Lower leg skin (tissue), 4 donors: ENCODE results near the gene HIC1. TPM values are rescaled to one million over a fixed set of nuclear protein-coding genes. Genes with fewer than 3 reads are reported as not detected.

Experiments
- DNase-seq, 2 donors: peaks; one replicate each; pipeline ENCODE4 v3.0.0-alpha.2; 2019; ENCODE audit warnings: low spot score in 2 of 2
- H3K4me3 ChIP-seq: fragments of 200-600 bp; sonication (generic); 2 replicates; pipeline ENCODE4 v1.5.1; 2017; ENCODE audit warnings: mild to moderate bottlenecking, low read depth; ENCODE audit not compliant: poor library complexity, severe bottlenecking
- POLR2A ChIP-seq, 2 donors: fragments of 450-650 bp; IDR thresholded peaks; one replicate each; pipeline ENCODE4 v1.6.1; 2016 to 2017; ENCODE audit warnings: antibody characterized with exemption in 2 of 2, mild to moderate bottlenecking in 1 of 2, moderate library complexity in 1 of 2
- WGBS, 2 donors: methylation state at CpG; one replicate each; pipeline ENCODE4 v1.1.5; 2018; 5-methylcytosine and 5-hydroxymethylcytosine counted together
- intact Hi-C: fragments of 100-400 bp; cut with DNase I; formaldehyde crosslinking; loops from one replicate; pipeline ENCODE4 v1.15.0; 2023; ENCODE audit warnings: low total_unique reads
- total RNA-seq, 4 donors: library from RNA; depleted of rRNA; stranded (reverse); fragments of >200 nt; gene quantifications; one replicate each; pipeline ENCODE4 v1.1.0, GENCODE V29; 2016
- TF ChIP-seq, protein P1 (sequence below), 3 donors: fragments of 450-650 bp; IDR thresholded peaks; one replicate each; pipeline ENCODE4 v1.5.1; 2016; ENCODE audit warnings: antibody characterized with exemption in 3 of 3, mild to moderate bottlenecking in 3 of 3, moderate library complexity in 2 of 3

The HIC1 gene
- total RNA-seq, 4 donors from 2014 or later, result 2.4 to 14.2 (median 5.3) TPM

DNA sequence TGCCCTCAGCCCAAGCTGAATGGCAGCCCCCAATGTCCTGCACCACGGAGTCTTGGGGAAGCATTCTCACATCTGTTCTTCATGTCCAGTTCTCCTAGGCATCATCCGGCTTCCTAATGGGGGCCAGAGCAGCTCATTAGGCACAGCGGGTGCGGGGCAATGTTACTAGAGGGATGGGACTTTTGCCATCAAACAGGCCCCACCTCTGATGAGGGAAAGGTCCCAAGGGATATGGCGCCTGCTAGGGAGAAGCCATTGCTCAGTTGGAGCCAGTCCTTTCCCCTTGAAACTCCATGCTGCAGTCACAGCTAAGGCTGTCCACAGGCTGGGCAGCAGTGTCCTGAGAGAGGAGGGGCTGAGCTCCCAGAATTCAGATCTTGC is 26.7 kb upstream of the HIC1 start:
- DNase-seq, result no peak
- no peak for TF ChIP-seq POLR2A (IDR thresholded peaks at IDR 0.05)
- TF ChIP-seq, protein P1, sequence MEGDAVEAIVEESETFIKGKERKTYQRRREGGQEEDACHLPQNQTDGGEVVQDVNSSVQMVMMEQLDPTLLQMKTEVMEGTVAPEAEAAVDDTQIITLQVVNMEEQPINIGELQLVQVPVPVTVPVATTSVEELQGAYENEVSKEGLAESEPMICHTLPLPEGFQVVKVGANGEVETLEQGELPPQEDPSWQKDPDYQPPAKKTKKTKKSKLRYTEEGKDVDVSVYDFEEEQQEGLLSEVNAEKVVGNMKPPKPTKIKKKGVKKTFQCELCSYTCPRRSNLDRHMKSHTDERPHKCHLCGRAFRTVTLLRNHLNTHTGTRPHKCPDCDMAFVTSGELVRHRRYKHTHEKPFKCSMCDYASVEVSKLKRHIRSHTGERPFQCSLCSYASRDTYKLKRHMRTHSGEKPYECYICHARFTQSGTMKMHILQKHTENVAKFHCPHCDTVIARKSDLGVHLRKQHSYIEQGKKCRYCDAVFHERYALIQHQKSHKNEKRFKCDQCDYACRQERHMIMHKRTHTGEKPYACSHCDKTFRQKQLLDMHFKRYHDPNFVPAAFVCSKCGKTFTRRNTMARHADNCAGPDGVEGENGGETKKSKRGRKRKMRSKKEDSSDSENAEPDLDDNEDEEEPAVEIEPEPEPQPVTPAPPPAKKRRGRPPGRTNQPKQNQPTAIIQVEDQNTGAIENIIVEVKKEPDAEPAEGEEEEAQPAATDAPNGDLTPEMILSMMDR (IDR thresholded peaks at IDR 0.05), result no peak
- 70 to 75% methylated on average over 5 of the region's 5 CpGs for WGBS, 2 donors
- intact Hi-C loops, result loop anchor here (5.0 kb wide), 1 partner anchor 121 kb away; no protein-coding TSS in a partner anchor
- H3K4me3 ChIP-seq, result no peak overlapping the region

DNA sequence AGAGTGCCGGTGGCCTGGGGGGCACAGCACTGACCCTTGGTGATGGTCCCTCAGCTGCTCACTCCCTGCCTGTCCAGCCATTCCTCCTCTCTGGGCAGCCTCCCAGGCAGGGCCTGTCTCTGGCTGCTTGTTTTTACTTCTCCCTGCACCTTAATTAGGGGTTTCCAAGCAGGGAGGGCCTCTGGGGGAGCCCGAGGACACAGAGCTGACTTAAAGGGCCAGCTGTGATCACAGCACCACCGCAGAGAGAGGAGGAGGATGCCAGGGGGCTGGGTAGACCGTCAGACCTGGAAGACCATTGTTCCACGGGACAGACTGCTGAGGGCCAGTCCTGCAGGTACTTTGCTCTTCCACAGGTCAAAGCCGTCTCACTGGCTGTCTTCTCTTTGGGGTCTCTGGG is 26.2 kb upstream of the HIC1 start:
- intact Hi-C loops, result loop anchor here (5.0 kb wide), 1 partner anchor 121 kb away; no protein-coding TSS in a partner anchor
- WGBS, 2 donors, result 57% methylated on average over 6 of the region's 6 CpGs
- no peak for DNase-seq
- H3K4me3 ChIP-seq, result no peak overlapping the region
- no peak for TF ChIP-seq POLR2A (IDR thresholded peaks at IDR 0.05)
- TF ChIP-seq, protein P1 (IDR thresholded peaks at IDR 0.05), result no peak

DNA sequence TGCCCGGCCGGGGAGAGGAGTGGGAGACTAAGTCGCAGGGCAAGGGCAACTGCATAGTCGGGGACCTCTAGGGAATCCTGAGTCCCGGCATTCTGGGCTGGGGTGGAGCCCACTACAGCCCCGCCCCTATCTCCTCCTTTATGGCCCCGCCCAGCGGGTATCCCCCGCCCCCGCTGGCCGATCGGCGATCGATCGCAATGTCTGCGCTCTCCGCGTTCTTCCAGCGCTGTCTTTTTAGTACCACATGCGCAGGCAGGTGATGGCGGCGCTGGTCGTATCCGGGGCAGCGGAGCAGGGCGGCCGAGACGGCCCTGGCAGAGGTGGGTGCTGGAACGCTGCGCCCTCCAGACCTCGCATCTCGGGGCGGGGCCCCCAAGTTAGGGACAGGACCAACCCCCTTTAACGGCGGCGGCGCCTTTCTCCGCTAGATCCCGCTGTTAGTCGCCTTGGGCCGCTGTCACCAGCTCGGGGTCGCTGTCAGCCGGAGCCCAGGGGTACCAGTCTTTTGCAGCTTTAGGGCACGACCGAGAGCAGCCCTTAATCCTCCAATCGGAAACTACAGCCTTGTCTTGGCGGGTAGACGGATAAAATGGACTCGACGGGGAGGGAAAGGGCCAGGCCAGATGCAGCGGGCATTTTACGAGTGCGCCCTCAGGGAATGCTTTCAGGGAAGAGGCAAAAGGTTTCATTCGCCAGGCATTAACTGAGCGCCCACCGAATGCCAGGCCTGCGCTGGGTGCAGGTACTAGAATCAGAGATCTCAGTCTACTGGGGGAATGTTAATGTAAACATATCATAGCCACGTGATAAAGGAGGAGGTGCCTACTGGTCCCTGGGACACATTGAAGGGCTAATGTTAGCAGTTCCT is 24.8 kb upstream of the HIC1 start, which contains the start of gene DPH1:
DPH1 (plus strand) TSS at position 243 of the 868 bp plus-strand sequence; CDS start at position 260, 17 bp downstream.
- peak; percentile 82 to 96 for DNase-seq
- no peak for TF ChIP-seq POLR2A (IDR thresholded peaks at IDR 0.05)
- TF ChIP-seq, protein P1 (IDR thresholded peaks at IDR 0.05), result no peak
- WGBS, 2 donors, result 0% methylated on average over 5 to 24 of the region's 59 CpGs
- peak within 1 kb of the TSS; percentile 89 for H3K4me3 ChIP-seq
- intact Hi-C loops, result loop anchor here (5.0 kb wide), 1 partner anchor 123 kb away; no protein-coding TSS in a partner anchor

DNA sequence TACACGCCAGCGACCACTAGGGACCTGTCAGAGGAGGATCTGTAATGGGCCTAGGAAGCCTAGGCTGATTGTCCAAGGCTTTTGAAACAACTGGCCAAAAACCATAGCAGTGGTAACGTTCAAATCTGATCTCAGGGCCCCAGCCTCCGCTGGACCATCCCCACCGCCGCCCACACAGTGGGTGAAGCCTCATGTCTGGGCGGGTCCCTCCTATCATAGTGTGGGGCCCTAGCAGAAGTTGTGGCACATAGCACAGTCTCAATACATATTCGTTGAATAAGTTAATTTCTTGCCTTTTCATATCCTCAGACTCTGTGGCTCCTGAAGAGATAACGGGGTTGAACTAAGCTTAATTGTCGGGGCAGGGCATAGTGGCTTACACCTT is 24.1 kb upstream of the HIC1 start:
- DNase-seq, result no peak
- WGBS, 2 donors, result 12 to 15% methylated on average over 10 of the region's 10 CpGs
- no peak for TF ChIP-seq POLR2A (IDR thresholded peaks at IDR 0.05)
- TF ChIP-seq, protein P1 (IDR thresholded peaks at IDR 0.05), result no peak
- H3K4me3 ChIP-seq, result peak overlapping the region; percentile 89
- intact Hi-C loops, result no loop called here

DNA sequence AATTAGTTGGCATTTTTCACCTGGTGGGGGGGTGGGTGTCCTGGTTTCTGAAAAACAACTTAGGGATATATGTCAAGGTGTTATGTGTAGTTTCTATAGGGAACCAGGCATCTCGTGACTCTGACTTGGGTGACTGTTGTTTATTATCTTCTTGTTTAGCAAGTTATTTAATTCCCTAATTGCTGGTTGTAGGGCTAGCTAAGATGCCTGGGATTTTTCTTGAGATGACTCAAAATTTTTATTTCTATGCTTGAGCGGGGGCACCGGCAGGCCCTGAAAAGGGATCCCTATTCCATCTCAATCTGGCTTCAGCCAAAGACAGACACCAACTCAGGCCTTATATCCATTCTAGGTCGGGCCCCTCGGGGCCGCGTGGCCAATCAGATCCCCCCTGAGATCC is 21.8 kb upstream of the HIC1 start:
- TF ChIP-seq POLR2A (IDR thresholded peaks at IDR 0.05), result no peak
- TF ChIP-seq, protein P1 (IDR thresholded peaks at IDR 0.05), result no peak
- DNase-seq, result no peak
- no peak overlapping the region for H3K4me3 ChIP-seq
- WGBS, 2 donors, result 91 to 95% methylated on average over 7 of the region's 7 CpGs
- intact Hi-C loops, result no loop called here
